Transverse colon (tissue), 4 donors: ENCODE results near the gene NECAB2. TPM values are rescaled to one million over a fixed set of nuclear protein-coding genes. Genes with fewer than 3 reads are reported as not detected.

Source experiments
- DNase-seq: peaks from one replicate; pipeline ENCODE4 v3.0.0-alpha.2; 2019
- H3K27ac ChIP-seq, 4 donors: fragments of 200-600 bp; sonication (generic); 2 replicates each; pipeline ENCODE4 v1.5.1; 2016 to 2018; ENCODE audit warnings: inconsistent platforms in 4 of 4
- H3K27me3 ChIP-seq: fragments of 200-600 bp; sonication (generic); 2 replicates; pipeline ENCODE4 v1.5.1; 2017; ENCODE audit warnings: inconsistent platforms
- H3K36me3 ChIP-seq, 4 donors: fragments of 200-600 bp; sonication (generic); 2 replicates each; pipeline ENCODE4 v1.5.1; 2017 to 2019; ENCODE audit warnings: inconsistent platforms in 4 of 4
- H3K4me1 ChIP-seq, 4 donors: fragments of 200-600 bp; sonication (generic); 2 replicates each; pipeline ENCODE4 v1.5.1; 2017 to 2020; ENCODE audit warnings: inconsistent platforms in 4 of 4
- H3K4me3 ChIP-seq, 4 donors: fragments of 200-600 bp; sonication (generic); 1 replicate in 1 of 4; 2 replicates in 3 of 4; pipeline versions ENCODE4 v1.5.1 to v1.6.1; 2017 to 2019; ENCODE audit warnings: inconsistent platforms in 4 of 4
- H3K9me3 ChIP-seq, 2 donors: fragments of 200-600 bp; sonication (generic); 2 replicates each; pipeline ENCODE4 v1.5.1; 2017 to 2019; ENCODE audit warnings: inconsistent platforms in 2 of 2
- CTCF ChIP-seq, 5 experiments: fragments of 200-600 bp in 3 of 5; fragments of 450-650 bp in 2 of 5; sonication (generic) in 3 of 5; IDR thresholded peaks; 1 replicate in 2 of 5; 2 replicates in 3 of 5; pipeline ENCODE4 v1.5.1; 2016 to 2017; ENCODE audit warnings: antibody characterized with exemption in 5 of 5, inconsistent platforms in 3 of 5, mild to moderate bottlenecking in 2 of 5, moderate library complexity in 1 of 5
- EP300 ChIP-seq: sonication (generic); formaldehyde crosslinking; IDR thresholded peaks from one replicate; pipeline ENCODE4 v1.6.1; 2017; ENCODE audit warnings: antibody characterized with exemption, low read depth
- POLR2A ChIP-seq: fragments of 450-650 bp; IDR thresholded peaks from one replicate; pipeline ENCODE4 v1.6.1; 2016; ENCODE audit warnings: antibody characterized with exemption, mild to moderate bottlenecking, moderate library complexity
- POLR2AphosphoS5 ChIP-seq, 3 donors: sonication (generic); formaldehyde crosslinking; IDR thresholded peaks; one replicate each; pipeline ENCODE4 v1.6.1; 2016; ENCODE audit warnings: antibody characterized with exemption in 3 of 3
- WGBS, 2 donors: methylation state at CpG; one replicate each; pipeline ENCODE4 v1.1.5; 2018; ENCODE audit warnings: low coverage in 1 of 2; 5-methylcytosine and 5-hydroxymethylcytosine counted together
- in situ Hi-C, 4 donors: fragments of 200-750 bp; cut with MboI; loops; one replicate each; pipeline versions ENCODE4 v1.15.0 to v1.15.1; 2017; ENCODE audit warnings: low sequenced_read_pairs in 3 of 4, low pct_ligation_motif_present in 1 of 4, low pct_unique_long_range_greater_than_20kb in 1 of 4
- intact Hi-C: fragments of 100-400 bp; cut with DNase I; formaldehyde crosslinking; loops from one replicate; pipeline ENCODE4 v1.15.1; 2023; ENCODE audit warnings: low total_unique reads
- total RNA-seq, 4 donors: library from RNA; depleted of rRNA; stranded (reverse); fragments of >200 nt; gene quantifications; one replicate each; pipeline ENCODE4 v1.1.0, GENCODE V29; 2016

The NECAB2 gene
- total RNA-seq, 4 donors from 2014 or later = 0.41 TPM; not detected in 3

DNA sequence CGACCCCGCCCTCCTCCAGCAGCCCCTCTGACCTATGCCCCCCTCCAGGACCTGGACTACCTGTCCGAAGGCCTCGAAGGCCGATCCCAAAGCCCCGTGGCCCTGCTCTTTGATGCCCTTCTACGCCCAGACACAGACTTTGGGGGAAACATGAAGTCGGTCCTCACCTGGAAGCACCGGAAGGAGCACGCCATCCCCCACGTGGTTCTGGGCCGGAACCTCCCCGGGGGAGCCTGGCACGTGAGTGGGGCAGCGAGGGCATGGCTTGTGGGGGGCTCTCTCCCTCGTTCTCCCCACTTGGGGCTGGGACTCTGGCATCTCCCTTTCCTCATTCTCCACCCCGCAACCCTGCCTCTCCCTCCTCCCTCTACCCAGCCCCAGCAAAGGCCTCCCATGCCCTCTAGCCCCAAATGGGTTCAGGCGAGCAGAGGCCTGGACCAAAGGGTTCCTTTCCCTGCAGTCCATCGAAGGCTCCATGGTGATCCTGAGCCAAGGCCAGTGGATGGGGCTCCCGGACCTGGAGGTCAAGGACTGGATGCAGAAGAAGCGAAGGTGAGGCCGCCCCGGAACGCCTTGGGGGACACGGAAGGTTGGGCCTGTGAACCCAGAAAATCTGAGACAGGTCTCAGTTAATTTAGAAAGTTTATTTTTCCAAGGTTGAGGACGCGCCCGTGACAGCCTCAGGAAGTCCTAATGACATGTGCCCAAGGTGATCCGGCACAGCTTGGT, 7.4 kb upstream of the NECAB2 start:
- TF ChIP-seq EP300 (no peak), POLR2A (no peak), POLR2AphosphoS5 (IDR thresholded peaks at IDR 0.05) (no peak), CTCF (IDR thresholded peaks at IDR 0.05) (no peak)
- Histone ChIP-seq H3K27me3 (no peaks in the 10 kb centered on the region), H3K4me3 (no peak overlapping the region), H3K27ac (no peak overlapping the region), H3K4me1 (no peaks in the 10 kb centered on the region), H3K9me3 (no peaks in the 10 kb centered on the region), H3K36me3 (peaks cover 0 to 4% (median 0%) of the 10 kb centered on the region in 4 donors)
- 87 to 91% methylated on average over 3 to 29 of the region's 29 CpGs for WGBS, 2 donors
- intact Hi-C loops = loop anchor here (5.0 kb wide), 1 partner anchor 102 kb away; no protein-coding TSS in a partner anchor
- in situ Hi-C loops = loop anchor here in 3 of 4 donors (25.0 kb wide), 3 partner anchors 102 to 527 kb away; partner anchors contain the start of genes ADAD2 (in 1 of the 3) and TAF1C (in 1 of the 3)
- DNase-seq = no peak

- H3K36me3 ChIP-seq = peaks cover 0 to 4% (median 0%) of the 10 kb centered on the region in 4 donors
- in situ Hi-C loops (loop anchor here in 3 of 4 donors (25.0 kb wide), 3 partner anchors 101 to 526 kb away; partner anchors contain the start of genes ADAD2 (in 1 of the 3) and TAF1C (in 1 of the 3)), intact Hi-C loops (loop anchor here (5.0 kb wide), 1 partner anchor 101 kb away; no protein-coding TSS in a partner anchor)
- 92% methylated on average over 5 of the region's 5 CpGs; no CpG with 5 or more reads in 1 of the 2 donors for WGBS, 2 donors
- H3K9me3 ChIP-seq = no peaks in the 10 kb centered on the region
- no peak for DNase-seq
- no peak overlapping the region for H3K4me3 ChIP-seq
- no peak for TF ChIP-seq CTCF (IDR thresholded peaks at IDR 0.05)
- no peak for TF ChIP-seq POLR2AphosphoS5 (IDR thresholded peaks at IDR 0.05)
- no peak for TF ChIP-seq POLR2A
- no peak for TF ChIP-seq EP300
- no peaks in the 10 kb centered on the region for H3K27me3 ChIP-seq
- H3K27ac ChIP-seq = no peak overlapping the region
- H3K4me1 ChIP-seq = no peaks in the 10 kb centered on the region
Observed at GRCh38 chr16:83961591-83961990, 6.5 kb upstream of the NECAB2 start.

DNA sequence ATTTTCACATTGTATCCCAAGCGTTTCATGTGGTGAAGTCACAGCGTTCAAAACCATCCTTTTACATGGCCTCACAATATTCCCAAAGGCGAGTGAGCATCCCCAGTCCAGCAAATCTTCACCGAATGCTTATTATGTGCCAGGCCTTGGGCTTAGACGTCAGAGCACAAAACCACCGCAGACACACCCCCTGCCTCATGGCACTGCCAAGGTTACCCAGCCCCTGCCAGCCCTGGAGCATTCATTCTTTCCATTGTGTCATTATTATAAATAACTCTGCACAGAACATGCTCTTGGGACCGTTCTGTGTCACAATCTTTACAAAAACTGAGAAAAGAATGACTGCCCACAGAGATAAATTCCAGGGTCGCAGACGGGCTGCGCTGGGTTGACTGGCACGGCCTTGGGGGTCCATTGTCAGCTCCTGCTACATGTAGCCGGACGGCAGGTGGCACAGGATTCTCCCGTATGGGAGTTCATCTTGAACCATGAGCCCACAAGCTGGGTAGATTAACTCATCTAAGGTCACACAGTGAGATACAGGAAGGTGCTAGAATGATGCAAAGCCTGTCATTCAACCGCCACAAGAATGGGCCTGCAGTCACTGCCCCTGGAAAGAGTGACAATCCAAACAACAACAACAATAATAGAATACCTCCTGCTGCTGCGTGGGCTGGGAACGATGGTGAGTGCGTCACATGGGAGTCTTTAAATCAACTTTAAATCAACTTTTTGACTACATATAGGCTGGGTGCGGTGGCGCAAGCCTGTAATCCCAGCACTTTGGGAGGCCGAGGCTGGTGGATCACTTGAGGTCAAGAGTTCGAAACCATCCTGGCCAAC, 4.5 kb upstream of the NECAB2 start:
- in situ Hi-C loops = loop anchor here in 3 of 4 donors (25.0 kb wide), 3 partner anchors 99 to 524 kb away; partner anchors contain the start of genes ADAD2 (in 1 of the 3) and TAF1C (in 1 of the 3)

More for the DNA sequence above, 4.5 kb upstream of the NECAB2 start:
- no peak for DNase-seq
- 84 to 90% methylated on average over 5 to 22 of the region's 22 CpGs for WGBS, 2 donors
- no peak for TF ChIP-seq POLR2AphosphoS5 (IDR thresholded peaks at IDR 0.05)
- no peak for TF ChIP-seq CTCF (IDR thresholded peaks at IDR 0.05)
- no peak for TF ChIP-seq POLR2A
- Histone ChIP-seq H3K27me3 (no peaks in the 10 kb centered on the region), H3K36me3 (peaks cover 0 to 4% (median 0%) of the 10 kb centered on the region in 4 donors), H3K9me3 (no peaks in the 10 kb centered on the region), H3K4me3 (no peak overlapping the region), H3K4me1 (no peaks in the 10 kb centered on the region), H3K27ac (no peak overlapping the region)
- intact Hi-C loops = loop anchor here (5.0 kb wide), 1 partner anchor 99 kb away; no protein-coding TSS in a partner anchor
